ENCODE results near the gene RGS12.

The RGS12 gene

GRCh38 chr4:3306450-3306849 lies 13.6 kb downstream of the RGS12 start:
- no peak for TF ChIP-seq EZH2phosphoT487 (IDR thresholded peaks at IDR 0.05; ENCODE audit: low read depth)
- no peak for TF ChIP-seq CTCF (IDR thresholded peaks at IDR 0.05; ENCODE audit: low read depth, low read length)
- Histone ChIP-seq H3K79me2 (ENCODE audit: low read length) (no peaks in the 10 kb centered on the region), H3K27me3 (ENCODE audit: low read depth, low read length) (peaks cover 10% of the 10 kb centered on the region), H3K4me3 (ENCODE audit: low read length) (no peak overlapping the region), H3K27ac (ENCODE audit: low read length) (no peak overlapping the region), H3K9me3 (ENCODE audit: insufficient read depth, low read length) (no peaks in the 10 kb centered on the region), H4K20me1 (ENCODE audit: insufficient read depth, low read length) (no peaks in the 10 kb centered on the region), H3K9ac (ENCODE audit: low read length) (no peak overlapping the region), H3K4me2 (ENCODE audit: low read length) (no peak overlapping the region), H2AFZ (ENCODE audit: low read depth, low read length) (no peak overlapping the region), H3K36me3 (replicated peaks; ENCODE audit: low read depth, low read length) (no peaks in the 10 kb centered on the region), H3K4me1 (ENCODE audit: low read length) (peaks cover 23% of the 10 kb centered on the region)

- H3K79me2 ChIP-seq (ENCODE audit: low read length) = no peaks in the 10 kb centered on the region
- H3K4me3 ChIP-seq (ENCODE audit: low read length) = no peak overlapping the region
- peaks cover 23% of the 10 kb centered on the region for H3K4me1 ChIP-seq (ENCODE audit: low read length)
- H3K27me3 ChIP-seq (ENCODE audit: low read depth, low read length) = peaks cover 10% of the 10 kb centered on the region
- H2AFZ ChIP-seq (ENCODE audit: low read depth, low read length) = no peak overlapping the region
- H3K9me3 ChIP-seq (ENCODE audit: insufficient read depth, low read length) = no peaks in the 10 kb centered on the region
- H3K27ac ChIP-seq (ENCODE audit: low read length) = no peak overlapping the region
- TF ChIP-seq CTCF (IDR thresholded peaks at IDR 0.05; ENCODE audit: low read depth, low read length) (no peak), EZH2phosphoT487 (IDR thresholded peaks at IDR 0.05; ENCODE audit: low read depth) (no peak)
- no peak overlapping the region for H3K4me2 ChIP-seq (ENCODE audit: low read length)
- no peak overlapping the region for H3K9ac ChIP-seq (ENCODE audit: low read length)
- no peaks in the 10 kb centered on the region for H4K20me1 ChIP-seq (ENCODE audit: insufficient read depth, low read length)
- H3K36me3 ChIP-seq (replicated peaks; ENCODE audit: low read depth, low read length) = no peaks in the 10 kb centered on the region
Observed at GRCh38 chr4:3307060-3307459, 14.2 kb downstream of the RGS12 start.

GRCh38 chr4:3307486-3307885 lies 14.7 kb downstream of the RGS12 start:
- H3K4me3 ChIP-seq (ENCODE audit: low read length) = no peak overlapping the region
- H3K4me1 ChIP-seq (ENCODE audit: low read length) = peaks cover 21% of the 10 kb centered on the region
- no peak for TF ChIP-seq CTCF (IDR thresholded peaks at IDR 0.05; ENCODE audit: low read depth, low read length)
- H4K20me1 ChIP-seq (ENCODE audit: insufficient read depth, low read length) = no peaks in the 10 kb centered on the region
- no peak overlapping the region for H3K9ac ChIP-seq (ENCODE audit: low read length)
- H3K79me2 ChIP-seq (ENCODE audit: low read length) = no peaks in the 10 kb centered on the region
- H3K4me2 ChIP-seq (ENCODE audit: low read length) = no peak overlapping the region
- no peaks in the 10 kb centered on the region for H3K36me3 ChIP-seq (replicated peaks; ENCODE audit: low read depth, low read length)
- no peak overlapping the region for H3K27ac ChIP-seq (ENCODE audit: low read length)
- H3K9me3 ChIP-seq (ENCODE audit: insufficient read depth, low read length) = no peaks in the 10 kb centered on the region
- peaks cover 10% of the 10 kb centered on the region for H3K27me3 ChIP-seq (ENCODE audit: low read depth, low read length)
- H2AFZ ChIP-seq (ENCODE audit: low read depth, low read length) = no peak overlapping the region

GRCh38 chr4:3307891-3308575 lies 15.2 kb downstream of the RGS12 start:
- Histone ChIP-seq H3K27me3 (ENCODE audit: low read depth, low read length) (peaks cover 10% of the 10 kb centered on the region), H4K20me1 (ENCODE audit: insufficient read depth, low read length) (no peaks in the 10 kb centered on the region), H3K27ac (ENCODE audit: low read length) (no peak overlapping the region), H3K4me1 (ENCODE audit: low read length) (peaks cover 15% of the 10 kb centered on the region), H3K9me3 (ENCODE audit: insufficient read depth, low read length) (no peaks in the 10 kb centered on the region), H2AFZ (ENCODE audit: low read depth, low read length) (no peak overlapping the region), H3K36me3 (replicated peaks; ENCODE audit: low read depth, low read length) (no peaks in the 10 kb centered on the region), H3K4me2 (ENCODE audit: low read length) (no peak overlapping the region), H3K4me3 (ENCODE audit: low read length) (no peak overlapping the region), H3K79me2 (ENCODE audit: low read length) (no peaks in the 10 kb centered on the region), H3K9ac (ENCODE audit: low read length) (no peak overlapping the region)
- TF ChIP-seq EZH2phosphoT487 (IDR thresholded peaks at IDR 0.05; ENCODE audit: low read depth) (no peak), CTCF (IDR thresholded peaks at IDR 0.05; ENCODE audit: low read depth, low read length) (no peak)
